Endodermal cell (in vitro differentiated cells): Measurements from ENCODE around the gene CLCN1. TPM values are rescaled to one million over a fixed set of nuclear protein-coding genes. Genes with fewer than 3 reads are reported as not detected.

Experiments
- DNase-seq: peaks from one replicate; pipeline ENCODE4 v3.0.0-alpha.2; 2017
- H3K27ac ChIP-seq: 2 replicates; pipeline ENCODE4 v1.5.1; 2013; ENCODE audit warnings: mild to moderate bottlenecking, low read depth, low read length, moderate library complexity
- H3K27me3 ChIP-seq: 2 replicates; pipeline ENCODE4 v1.6.1; 2013; ENCODE audit warnings: mild to moderate bottlenecking, low read length, moderate library complexity; ENCODE audit not compliant: insufficient read depth, control insufficient read depth, poor library complexity, severe bottlenecking
- H3K36me3 ChIP-seq: 2 replicates; pipeline ENCODE4 v1.7.0; 2013; ENCODE audit warnings: mild to moderate bottlenecking, low read length, moderate library complexity; ENCODE audit not compliant: control insufficient read depth, insufficient read depth
- H3K4me1 ChIP-seq: one replicate; pipeline ENCODE4 v1.7.0; 2013; ENCODE audit warnings: low read length; ENCODE audit not compliant: control insufficient read depth, insufficient read depth
- H3K4me3 ChIP-seq: 2 replicates; pipeline ENCODE4 v1.5.1; 2013; ENCODE audit warnings: mild to moderate bottlenecking, low read length, moderate library complexity
- H3K9ac ChIP-seq: 2 replicates; pipeline ENCODE4 v1.6.1; 2013; ENCODE audit warnings: mild to moderate bottlenecking, low read length, moderate library complexity; ENCODE audit not compliant: poor library complexity, severe bottlenecking; ENCODE audit errors: extremely low read depth
- H3K9me3 ChIP-seq: 2 replicates; pipeline ENCODE4 v1.6.1; 2013; ENCODE audit warnings: mild to moderate bottlenecking, low read length, moderate library complexity; ENCODE audit not compliant: control insufficient read depth
- H3K27ac Mint-ChIP-seq: 2 replicates; pipeline ENCODE4 v1.8.0; 2020; ENCODE audit warnings: mixed read lengths
- H3K27me3 Mint-ChIP-seq: 2 replicates; pipeline ENCODE4 v1.8.0; 2021; ENCODE audit warnings: mild to moderate bottlenecking, mixed read lengths; ENCODE audit not compliant: insufficient read depth
- H3K36me3 Mint-ChIP-seq: 2 replicates; pipeline ENCODE4 v1.8.0; 2020; ENCODE audit warnings: low read depth, mixed read lengths
- H3K4me1 Mint-ChIP-seq: 2 replicates; pipeline ENCODE4 v1.8.0; 2020; ENCODE audit warnings: mixed read lengths
- H3K4me3 Mint-ChIP-seq: 2 replicates; pipeline ENCODE4 v1.8.0; 2020; ENCODE audit warnings: mild to moderate bottlenecking, moderate library complexity, mixed read lengths
- H3K9me3 Mint-ChIP-seq: 2 replicates; pipeline ENCODE4 v1.8.0; 2020; ENCODE audit warnings: mild to moderate bottlenecking, mixed read lengths
- WGBS, 2 experiments: methylation state at CpG; one replicate each; pipeline versions ENCODE4 v1.1.5 to v1.1.7; 2013; ENCODE audit warnings: missing lambda C conversion rate in 2 of 2, mixed read lengths in 1 of 2; ENCODE audit not compliant: insufficient coverage in 1 of 2, insufficient read length in 1 of 2; 5-methylcytosine and 5-hydroxymethylcytosine counted together
- total RNA-seq, 2 donors: library from RNA; stranded (reverse); fragmentation: NEBNext Ultra II Directional in 1 of 2; extraction: Animal tissue kit (Norgen Biotek cat#: 25700) in 1 of 2; gene quantifications; 2 replicates in 1 of 2; 3 replicates in 1 of 2; pipeline ENCODE4 v1.2.1, GENCODE V29; 2021
- TF ChIP-seq, protein P1 (sequence below): fragments of 200-600 bp; sonication (generic); conservative IDR thresholded peaks from 2 replicates; pipeline ENCODE4 v1.5.0; 2021; ENCODE audit warnings: antibody characterized with exemption, mild to moderate bottlenecking

CLCN1 gene
- total RNA-seq, 2 donors from 2014 or later = 0.53 TPM; not detected in 1

DNA sequence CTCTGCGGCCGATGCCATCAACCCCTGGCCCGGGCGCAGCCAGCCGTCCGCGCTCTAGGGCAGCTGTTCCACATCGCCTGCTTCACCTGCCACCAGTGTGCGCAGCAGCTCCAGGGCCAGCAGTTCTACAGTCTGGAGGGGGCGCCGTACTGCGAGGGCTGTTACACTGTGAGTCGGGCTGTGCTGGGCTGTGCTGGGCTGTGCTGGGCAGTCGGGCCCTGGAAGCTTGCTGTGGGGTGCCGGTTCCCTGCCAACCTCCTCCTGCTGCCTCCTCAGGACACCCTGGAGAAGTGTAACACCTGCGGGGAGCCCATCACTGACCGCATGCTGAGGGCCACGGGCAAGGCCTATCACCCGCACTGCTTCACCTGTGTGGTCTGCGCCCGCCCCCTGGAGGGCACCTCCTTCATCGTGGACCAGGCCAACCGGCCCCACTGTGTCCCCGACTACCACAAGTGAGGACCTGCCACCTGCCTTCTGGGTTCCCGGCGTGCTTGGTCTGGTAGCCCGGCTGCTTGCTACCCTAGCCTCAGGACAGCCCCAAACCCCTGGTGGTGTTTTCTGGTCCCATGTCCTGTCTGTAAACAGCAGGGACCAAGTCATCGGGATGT lies 72.7 kb downstream of the CLCN1 start:
- Mint-ChIP-seq H3K4me1 (no peaks in the 10 kb centered on the region), H3K9me3 (no peaks in the 10 kb centered on the region), H3K27ac (no peak overlapping the region), H3K27me3 (no peaks in the 10 kb centered on the region), H3K36me3 (peaks cover 47% of the 10 kb centered on the region), H3K4me3 (no peak overlapping the region)
- Histone ChIP-seq H3K4me3 (no peak overlapping the region), H3K9ac (no peak overlapping the region), H3K9me3 (no peaks in the 10 kb centered on the region), H3K27ac (no peak overlapping the region), H3K36me3 (peaks cover 86% of the 10 kb centered on the region), H3K4me1 (peaks cover 5% of the 10 kb centered on the region), H3K27me3 (no peaks in the 10 kb centered on the region)
- TF ChIP-seq, protein P1, sequence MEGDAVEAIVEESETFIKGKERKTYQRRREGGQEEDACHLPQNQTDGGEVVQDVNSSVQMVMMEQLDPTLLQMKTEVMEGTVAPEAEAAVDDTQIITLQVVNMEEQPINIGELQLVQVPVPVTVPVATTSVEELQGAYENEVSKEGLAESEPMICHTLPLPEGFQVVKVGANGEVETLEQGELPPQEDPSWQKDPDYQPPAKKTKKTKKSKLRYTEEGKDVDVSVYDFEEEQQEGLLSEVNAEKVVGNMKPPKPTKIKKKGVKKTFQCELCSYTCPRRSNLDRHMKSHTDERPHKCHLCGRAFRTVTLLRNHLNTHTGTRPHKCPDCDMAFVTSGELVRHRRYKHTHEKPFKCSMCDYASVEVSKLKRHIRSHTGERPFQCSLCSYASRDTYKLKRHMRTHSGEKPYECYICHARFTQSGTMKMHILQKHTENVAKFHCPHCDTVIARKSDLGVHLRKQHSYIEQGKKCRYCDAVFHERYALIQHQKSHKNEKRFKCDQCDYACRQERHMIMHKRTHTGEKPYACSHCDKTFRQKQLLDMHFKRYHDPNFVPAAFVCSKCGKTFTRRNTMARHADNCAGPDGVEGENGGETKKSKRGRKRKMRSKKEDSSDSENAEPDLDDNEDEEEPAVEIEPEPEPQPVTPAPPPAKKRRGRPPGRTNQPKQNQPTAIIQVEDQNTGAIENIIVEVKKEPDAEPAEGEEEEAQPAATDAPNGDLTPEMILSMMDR = peak; percentile 12
- DNase-seq = peak; percentile 79
- WGBS, 2 experiments = 96 to 97% methylated on average over 22 to 28 of the region's 28 CpGs

DNA sequence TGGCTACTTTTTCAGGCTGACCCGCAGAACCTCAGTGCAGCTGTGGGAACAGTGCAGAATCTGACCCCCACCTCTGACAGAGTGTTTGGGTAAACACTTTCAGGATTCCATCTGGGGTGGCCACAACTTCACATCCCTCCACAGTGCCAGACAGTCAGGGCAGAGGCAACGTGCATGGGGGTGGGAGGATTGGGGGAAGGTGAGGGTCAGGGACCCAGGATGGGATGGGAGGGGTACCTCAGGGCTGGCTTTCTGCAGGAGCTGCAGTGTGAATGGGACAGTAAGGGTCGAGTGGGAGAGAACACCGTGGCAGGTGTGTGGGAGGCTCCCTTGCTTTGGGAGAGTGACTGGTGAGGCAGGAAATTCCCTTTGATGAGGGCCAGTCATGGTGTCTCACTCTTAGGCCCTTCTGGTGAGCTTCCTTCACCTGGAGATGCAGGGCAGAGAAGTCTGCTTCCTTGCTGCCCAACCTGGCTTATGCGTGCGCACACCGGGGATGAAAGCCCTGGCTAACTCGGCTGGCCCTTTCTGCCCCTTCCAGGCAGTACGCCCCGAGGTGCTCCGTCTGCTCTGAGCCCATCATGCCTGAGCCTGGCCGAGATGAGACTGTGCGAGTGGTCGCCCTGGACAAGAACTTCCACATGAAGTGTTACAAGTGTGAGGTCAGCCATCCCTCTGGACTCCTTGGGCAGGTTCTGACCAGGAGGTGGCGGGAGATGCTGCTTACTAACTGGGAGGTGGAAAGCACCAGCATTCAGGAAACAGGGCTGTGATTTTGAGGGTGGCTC lies 73.6 kb downstream of the CLCN1 start:
- TF ChIP-seq, protein P1 = peak; percentile 30
- H3K9me3 Mint-ChIP-seq = no peaks in the 10 kb centered on the region
- no peak overlapping the region for H3K27ac ChIP-seq
- 91 to 93% methylated on average over 13 to 15 of the region's 15 CpGs for WGBS, 2 experiments
- no peaks in the 10 kb centered on the region for H3K4me1 Mint-ChIP-seq
- no peaks in the 10 kb centered on the region for H3K27me3 Mint-ChIP-seq
- no peak overlapping the region for H3K4me3 Mint-ChIP-seq
- H3K9me3 ChIP-seq = no peaks in the 10 kb centered on the region
- H3K27me3 ChIP-seq = no peaks in the 10 kb centered on the region
- peak overlapping the region; percentile 78 for H3K27ac Mint-ChIP-seq
- no peaks in the 10 kb centered on the region for H3K4me1 ChIP-seq
- peaks cover 52% of the 10 kb centered on the region for H3K36me3 Mint-ChIP-seq
- no peak overlapping the region for H3K9ac ChIP-seq
- peak; percentile 46 for DNase-seq
- no peak overlapping the region for H3K4me3 ChIP-seq
- peaks cover 77% of the 10 kb centered on the region for H3K36me3 ChIP-seq

DNA sequence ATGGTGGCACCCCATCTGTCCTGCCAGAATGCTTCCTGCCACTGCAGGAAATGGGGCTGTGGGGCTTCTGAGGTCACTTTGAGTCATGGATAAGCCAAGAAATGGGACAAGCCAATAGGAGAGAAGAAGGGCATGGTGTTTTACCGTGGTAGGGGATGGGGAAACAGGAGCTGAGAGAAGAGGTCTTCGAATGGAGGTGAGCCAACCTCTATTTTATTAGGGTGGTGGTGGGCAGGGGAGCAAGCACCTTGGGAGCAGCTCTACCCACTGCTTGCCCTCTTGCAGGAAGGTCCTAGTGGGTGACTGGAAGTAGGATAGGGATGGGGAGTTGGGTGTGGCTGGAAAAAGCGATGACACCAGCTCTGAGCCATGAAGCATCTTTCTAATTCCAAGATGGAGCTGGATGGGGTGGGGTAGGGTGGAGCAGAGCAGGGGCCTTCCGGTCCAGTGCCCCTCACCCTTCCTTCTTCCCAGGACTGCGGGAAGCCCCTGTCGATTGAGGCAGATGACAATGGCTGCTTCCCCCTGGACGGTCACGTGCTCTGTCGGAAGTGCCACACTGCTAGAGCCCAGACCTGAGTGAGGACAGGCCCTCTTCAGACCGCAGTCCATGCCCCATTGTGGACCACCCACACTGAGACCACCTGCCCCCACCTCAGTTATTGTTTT lies 74.3 kb downstream of the CLCN1 start:
- H3K27ac Mint-ChIP-seq = peak overlapping the region; percentile 78
- no peaks in the 10 kb centered on the region for H3K4me1 Mint-ChIP-seq
- no peaks in the 10 kb centered on the region for H3K9me3 Mint-ChIP-seq
- DNase-seq = peak; percentile 58
- H3K36me3 ChIP-seq = peaks cover 71% of the 10 kb centered on the region
- peaks cover 60% of the 10 kb centered on the region for H3K36me3 Mint-ChIP-seq
- TF ChIP-seq, protein P1 = no peak
- no peaks in the 10 kb centered on the region for H3K27me3 ChIP-seq
- H3K9me3 ChIP-seq = no peaks in the 10 kb centered on the region
- H3K9ac ChIP-seq = no peak overlapping the region
- H3K4me3 ChIP-seq = no peak overlapping the region
- H3K27ac ChIP-seq = no peak overlapping the region
- 93 to 97% methylated on average over 6 to 10 of the region's 10 CpGs for WGBS, 2 experiments
- no peaks in the 10 kb centered on the region for H3K27me3 Mint-ChIP-seq
- no peaks in the 10 kb centered on the region for H3K4me1 ChIP-seq
- no peak overlapping the region for H3K4me3 Mint-ChIP-seq
